ENCODE data around the gene PITPNB.

Gene PITPNB

DNA sequence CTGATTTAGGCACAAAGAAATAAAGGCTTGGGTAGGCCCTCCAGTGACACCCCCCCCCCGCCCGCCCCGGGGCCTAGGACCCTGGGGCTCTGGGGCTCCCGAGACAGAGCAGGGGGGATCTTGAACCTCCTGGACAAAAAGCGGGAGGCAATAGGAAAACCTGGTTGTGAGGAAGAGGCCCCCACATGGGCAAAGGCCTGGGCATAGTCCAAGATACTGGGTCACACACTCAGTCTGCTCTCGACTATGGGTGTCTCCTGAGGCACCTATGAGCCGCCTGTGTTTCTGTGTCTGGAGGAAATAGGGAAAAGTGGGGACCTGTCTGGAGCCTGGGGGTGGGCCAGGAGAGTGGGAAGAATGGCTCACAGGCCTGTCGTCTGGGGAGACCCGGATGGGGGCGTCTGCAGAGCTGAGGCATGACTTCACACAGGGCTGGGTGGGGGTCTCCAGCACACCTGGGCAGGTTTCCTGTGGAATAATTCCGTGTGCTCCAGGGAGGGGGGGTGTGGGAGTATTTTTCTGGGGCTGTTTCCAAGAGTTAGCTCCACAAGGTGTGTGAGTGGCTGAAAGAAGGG lies 115.1 kb downstream of the PITPNB start:
- no peak for DNase-seq (ENCODE audit: low read depth in 3 of 3)

DNA sequence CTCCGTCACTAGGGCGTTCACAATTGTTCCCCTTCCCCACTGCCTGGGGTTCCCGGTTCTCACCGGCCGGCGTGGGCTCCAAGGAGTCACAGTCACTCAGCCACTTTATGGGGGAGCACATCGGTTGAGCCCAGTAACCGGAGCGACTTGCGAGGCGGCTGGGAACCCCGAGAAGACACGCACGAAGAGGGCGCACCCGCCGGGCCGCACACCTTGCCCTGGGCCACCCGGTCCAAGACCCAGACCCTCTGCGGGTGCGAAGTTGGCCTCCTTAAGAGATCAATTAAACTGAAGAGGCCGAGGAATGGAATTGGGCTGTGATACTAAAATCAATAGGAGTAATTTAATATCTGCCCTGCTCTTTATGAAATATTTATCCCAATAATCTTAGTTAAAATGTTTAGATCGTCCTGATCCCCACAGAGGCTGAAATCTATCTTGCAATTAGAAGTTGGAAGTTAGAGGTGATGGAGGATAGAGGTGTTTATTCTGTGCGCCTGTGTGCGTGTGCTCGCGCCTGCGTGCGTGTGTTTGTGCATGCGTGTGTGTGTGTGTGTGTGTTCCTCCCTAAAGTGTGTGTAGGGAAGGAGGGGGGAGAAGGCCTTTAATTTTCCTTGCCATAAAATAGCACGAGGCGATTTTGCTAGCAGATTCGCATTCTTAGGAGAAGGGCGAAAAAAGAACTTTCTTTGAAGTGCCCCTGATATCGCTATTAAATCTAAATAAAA lies 116.5 kb downstream of the PITPNB start:
- DNase-seq (ENCODE audit: low read depth in 3 of 3) = no peak

Measured in stimulated activated CD4-positive, alpha-beta T cell treated with anti-CD3 and anti-CD28 coated beads, TNF-alpha, amount 100 ng/mL, for 4 hours (primary cell).